ENCODE measurements around the gene EMP2.
"Not testable (repeated sequence)": the region's sequence is repeated elsewhere in the genome, so short reads cannot be mapped to it uniquely, and the experiment has no call there.

- not testable (repeated sequence) for TF ChIP-seq EZH2phosphoT487 (IDR thresholded peaks at IDR 0.05; ENCODE audit: borderline replicate concordance, low read length); CTCF (IDR thresholded peaks at IDR 0.05; ENCODE audit: low read depth, low read length, poor library complexity, severe bottlenecking)
These were observed 46.8 kb downstream of the EMP2 start for GRCh38 chr16:10533612-10534011.
